HG02981 (cell line): ENCODE measurements around the gene PRXL2B.

Experiments used
- ATAC-seq: cut with Tn5 transposase; IDR thresholded peaks from one replicate; pipeline ENCODE4 v1.9.1; 2021; ENCODE audit warnings: mild to moderate bottlenecking, moderate library complexity; ENCODE audit not compliant: unreplicated experiment

The PRXL2B gene

DNA sequence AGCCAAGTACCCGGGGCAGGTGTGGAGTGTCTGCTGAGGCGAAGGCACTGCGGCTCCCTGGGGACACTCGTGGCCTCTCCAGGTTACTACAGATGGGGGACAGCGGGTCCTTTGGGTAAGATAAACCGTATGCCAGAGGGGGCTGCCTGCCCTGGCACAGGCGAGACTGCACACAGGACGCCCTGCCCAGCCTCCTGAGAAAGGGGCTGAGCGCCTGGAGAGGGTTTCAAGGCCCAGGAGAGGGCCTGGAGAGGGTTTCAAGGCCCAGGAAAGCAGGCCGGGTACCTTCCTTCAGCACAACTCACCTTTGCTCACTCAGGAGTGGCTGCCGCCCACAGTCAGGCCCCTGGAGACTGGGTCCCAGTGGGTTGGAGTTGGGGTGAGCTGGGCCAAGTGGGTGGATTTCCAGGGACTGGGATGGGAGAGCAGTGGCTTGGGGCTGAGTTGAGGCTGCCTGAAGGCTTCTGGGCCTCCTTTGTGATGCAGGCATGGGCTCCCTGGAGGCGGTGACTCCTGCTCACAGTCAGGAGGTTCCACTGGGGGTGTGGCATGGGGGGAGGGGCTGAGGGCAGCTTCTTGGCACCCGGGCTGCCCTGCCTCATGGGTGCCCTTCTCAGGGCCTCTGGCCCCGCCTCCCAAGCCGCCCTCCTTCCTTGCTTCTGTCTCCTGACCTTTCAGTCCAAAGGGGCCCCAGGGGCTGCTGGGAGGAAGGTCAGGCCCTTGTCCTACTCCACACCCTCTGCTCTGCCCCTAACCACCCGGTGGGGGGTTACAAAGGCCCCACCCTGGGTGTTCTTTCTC is 46.2 kb downstream of the PRXL2B start, which contains the start of gene MMEL1:
Gene MMEL1 (minus strand): TSS at position 456 of the 801 bp plus-strand sequence. CDS start 3,532 bp downstream, outside the sequence.
- ATAC-seq, result no peak

DNA sequence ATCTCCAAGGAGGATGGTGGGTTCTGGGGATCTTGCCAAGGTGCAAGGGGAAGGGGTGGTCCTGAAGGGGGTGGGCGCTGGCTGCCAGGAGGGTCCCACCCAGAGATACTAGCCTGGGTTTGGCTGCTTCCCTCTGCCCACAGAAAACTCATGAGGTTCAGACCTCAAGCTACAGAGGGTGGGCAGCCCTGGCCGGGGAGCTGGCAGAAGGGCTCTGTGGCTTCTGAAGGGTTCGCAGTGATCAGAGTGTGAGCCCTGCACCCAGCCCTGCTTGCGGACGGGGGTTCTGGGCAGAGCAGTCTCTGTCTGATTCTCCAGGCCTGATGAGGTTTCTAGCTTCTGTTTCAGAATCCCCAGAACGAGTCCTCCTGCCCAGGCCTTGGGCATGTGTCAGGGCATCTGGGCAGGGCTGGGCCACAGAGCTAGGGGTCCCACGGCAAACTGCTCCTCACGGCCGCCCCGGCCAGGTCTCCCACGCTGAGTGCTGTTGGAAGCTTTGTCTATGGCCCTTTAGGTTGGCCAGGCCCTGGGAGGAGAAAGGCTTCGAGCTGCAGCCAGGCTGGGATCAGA is 46.9 kb downstream of the PRXL2B start:
- ATAC-seq, result no peak

DNA sequence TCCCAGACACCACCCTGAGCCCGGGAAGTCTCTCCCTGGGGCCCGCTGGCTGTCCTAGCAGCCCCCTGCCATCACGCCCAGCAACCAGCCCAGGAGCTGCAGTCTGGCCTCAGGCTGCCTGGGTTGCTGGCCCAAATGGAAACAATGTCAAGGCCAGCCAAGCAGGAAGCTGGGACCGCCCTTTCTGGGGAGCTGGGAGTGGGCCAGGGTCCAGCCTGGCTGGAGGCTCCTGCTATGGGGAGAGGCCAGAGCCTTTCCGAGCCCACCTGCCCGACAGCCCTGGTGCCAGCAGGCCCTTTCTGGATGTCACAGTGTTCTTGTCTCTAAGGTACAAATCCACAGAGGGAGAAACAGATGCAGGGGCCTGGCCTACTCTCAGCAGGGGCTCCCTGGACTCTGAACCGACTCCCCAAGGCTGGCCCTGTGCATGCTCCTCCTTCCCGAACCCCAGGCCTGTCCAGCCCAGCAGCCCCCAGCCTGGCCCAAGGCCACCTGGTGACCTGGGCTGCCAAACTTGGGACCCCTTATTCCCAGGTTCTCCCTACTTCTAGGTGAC is 47.4 kb downstream of the PRXL2B start:
- no peak for ATAC-seq

DNA sequence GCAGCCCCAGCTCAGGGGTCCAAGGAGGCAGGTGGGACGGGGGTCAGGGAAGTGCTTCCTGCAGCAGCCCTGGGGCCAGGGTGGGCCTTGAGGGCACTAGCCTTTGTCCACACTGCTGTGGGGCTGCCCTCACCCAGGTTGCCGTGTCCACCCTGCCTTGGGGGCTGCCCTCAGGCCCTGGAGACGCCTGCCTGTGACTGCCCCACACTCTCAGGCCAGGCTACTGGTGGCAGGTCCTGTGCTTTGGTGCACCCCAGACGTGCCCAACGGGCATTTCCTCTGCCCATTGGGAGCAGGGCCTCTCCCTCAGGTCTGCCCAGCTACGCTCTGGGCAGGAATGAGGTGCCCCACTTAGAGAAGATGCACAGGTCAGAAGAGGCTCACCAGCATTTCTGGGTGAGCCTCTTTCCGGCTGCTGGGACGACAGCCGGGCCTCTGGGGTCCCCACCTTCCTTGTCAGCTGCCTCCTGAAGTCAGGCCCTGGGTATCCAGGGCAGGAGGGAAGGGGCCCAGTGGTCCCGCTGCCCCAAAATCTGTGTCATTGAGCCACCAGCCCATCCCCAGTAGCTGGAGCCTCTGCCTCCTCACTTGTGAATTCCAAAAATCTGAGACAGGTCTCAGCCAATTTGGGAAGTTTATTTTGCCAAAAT is 48.9 kb downstream of the PRXL2B start:
- ATAC-seq, result no peak

DNA sequence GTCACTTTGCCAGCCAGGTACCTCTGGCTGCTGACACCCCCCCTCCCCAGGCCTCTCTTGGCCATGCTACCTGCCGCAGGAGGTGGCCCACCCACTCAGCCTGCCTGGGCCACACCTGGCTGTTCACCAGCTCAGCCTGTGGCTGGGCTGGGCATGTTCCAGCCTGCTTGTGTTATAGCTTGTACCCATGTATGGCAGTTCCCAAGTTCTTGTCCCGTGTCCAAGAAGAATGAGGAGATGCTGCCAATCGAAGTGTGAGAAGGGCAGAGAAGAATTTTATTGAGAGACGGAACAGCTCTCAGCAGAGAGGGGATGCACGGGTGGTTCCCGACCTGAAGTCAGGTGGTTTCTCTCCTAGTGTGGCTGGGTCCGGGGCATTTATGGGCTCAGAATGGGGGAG is 50.2 kb downstream of the PRXL2B start:
- ATAC-seq, result no peak

DNA sequence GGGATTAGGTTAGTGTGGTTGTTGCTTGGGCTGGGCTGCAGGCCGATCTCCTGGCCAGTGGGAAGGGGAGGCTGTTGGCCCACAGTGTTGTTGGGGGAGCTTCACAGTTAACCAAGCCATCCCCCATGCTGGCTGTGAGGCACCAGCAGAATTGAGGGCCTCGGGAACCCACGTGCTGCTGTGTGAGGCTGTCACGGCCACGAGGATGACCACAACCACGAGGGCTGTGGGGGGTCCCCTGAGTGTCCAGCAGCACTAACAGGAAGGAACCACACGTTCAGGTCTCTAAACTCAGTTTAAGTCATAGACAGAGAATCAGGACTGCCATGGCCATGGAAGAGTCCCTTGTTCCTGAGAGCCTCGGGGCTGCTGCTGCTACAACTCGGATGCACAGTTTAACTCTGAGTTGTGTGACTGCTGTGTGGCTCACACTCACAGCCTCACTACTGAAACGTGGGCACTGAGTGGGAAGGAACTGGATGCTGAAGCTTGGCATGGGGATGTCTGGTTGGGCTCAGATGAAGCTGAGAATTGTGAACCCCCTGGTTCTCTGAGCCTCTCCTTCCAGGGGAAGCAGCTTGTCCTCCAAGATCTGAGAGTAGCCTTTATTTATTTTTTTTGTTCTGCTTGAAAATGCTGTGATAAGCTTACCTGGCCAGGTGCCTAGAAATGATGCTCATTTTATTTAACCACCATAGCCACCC is 51.0 kb downstream of the PRXL2B start:
- ATAC-seq, result no peak

DNA sequence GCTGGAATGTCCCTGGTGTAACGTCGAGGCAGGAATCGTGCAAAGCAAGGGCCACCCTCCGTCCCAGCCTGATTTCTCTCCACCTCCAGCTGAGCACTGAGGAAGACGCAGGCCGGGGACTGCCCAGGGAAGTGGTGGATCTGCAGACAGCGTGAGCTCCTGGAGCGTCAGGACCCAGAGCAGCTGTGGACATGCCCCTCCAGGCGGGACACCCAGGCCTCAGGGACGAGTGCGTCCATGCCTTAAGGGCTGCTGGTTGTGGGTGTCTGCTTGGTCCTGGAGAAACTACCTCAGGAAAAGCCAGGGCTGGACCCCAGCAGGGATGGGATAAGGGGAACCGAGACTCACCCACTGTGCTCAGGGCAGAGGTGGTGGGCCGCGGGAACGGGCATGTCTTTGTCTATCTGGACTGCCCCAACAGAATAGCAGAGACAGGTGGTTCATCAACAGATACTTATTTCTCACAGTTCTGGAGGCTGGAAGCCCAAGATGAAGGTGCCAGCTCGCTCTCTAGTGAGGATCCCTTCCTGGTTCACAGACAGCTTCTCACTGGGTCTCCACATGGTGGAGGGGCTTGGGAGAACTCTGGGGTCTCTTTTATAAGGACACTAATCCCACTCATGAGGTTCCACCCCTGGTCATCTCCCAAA is 52.0 kb downstream of the PRXL2B start:
- ATAC-seq, result no peak

DNA sequence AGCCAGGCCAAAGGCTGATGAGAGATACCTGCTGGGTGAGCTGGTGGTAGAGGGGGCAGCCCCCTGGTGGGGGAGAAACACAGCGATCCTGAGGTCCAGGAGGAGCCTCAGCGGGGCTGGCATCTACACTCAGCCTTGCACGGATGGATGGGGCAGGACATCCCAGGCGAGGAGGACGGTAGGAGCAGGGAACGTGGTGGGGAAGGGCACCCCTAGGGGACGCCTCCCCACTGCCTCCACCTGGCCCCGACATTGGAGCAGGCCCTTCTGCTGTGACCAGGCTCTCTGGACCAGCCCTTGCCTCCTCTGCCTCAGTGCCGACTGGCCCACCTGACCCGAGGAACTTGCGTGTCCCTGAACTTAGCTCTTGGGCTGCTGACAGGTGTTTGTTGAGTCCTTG is 52.6 kb downstream of the PRXL2B start:
- no peak for ATAC-seq

DNA sequence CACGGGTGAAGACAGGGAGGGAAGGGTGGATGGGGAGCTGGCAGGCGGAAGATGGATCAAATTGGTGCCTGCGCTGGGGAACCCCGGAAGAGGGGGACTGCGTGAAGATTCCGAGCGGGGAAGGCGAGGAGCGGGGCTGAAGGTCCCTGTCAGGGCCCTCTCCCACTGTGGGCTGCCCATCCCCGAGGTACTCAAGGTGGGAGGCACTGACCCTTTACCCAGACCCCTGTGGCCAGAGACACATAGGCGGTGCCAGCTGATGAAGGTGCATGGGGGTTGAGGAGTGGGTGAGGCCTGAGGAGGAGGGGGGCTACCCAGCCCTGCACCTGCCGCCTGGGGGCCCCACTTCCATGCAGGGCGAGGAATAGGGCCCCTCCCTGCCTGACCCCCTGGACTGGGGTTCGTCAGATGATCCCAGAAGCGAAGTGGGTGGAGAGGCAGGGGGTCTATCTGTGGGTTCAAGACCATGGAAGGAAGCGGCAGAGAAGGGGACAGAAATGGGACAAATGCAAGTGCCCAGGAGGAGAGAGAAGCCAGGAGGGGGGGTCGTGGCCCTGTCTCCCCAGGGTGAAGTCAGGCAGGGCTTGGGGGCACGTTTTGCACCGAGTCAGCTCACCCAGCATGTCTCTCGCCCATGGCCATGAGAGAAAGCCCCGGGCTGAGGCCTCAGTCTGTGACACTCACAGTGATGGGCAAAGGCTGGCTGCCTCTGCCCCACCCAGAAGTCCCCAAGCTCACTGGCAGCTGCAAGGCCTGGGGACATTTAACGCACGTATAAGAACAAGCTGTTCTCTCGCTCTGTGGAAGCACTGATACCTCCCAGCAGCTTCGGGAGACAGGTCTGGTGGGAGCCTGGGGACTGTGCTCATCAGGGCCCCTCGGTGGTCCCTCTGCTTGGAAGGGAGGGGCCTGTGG is 53.3 kb downstream of the PRXL2B start:
- ATAC-seq, result no peak

DNA sequence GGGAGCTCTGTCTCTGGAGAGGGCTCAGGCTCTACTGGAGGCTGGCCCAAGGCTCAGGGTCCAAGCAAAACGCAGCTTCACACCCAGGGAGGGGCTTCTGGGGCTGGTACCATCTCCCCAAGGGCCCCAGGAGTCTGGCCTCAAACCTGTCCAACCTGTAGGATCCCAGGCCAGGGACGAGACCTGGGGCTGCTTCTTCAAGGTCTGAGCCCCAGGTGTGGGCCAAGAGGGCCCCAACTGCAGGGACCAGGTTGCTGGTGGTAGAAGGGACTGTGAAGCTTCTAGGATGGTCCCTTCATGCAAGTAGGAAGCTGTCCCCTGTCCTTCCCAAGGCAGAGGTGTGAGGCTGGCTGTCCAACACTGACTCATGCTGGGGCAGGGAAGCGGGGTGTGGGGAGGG is 54.0 kb downstream of the PRXL2B start:
- no peak for ATAC-seq
